Fibroblast of lung (primary cell): ENCODE data around the gene NPS. TPM values are rescaled to one million over a fixed set of nuclear protein-coding genes. Genes with fewer than 3 reads are reported as not detected.

Experiments
- DNase-seq, 2 donors: peaks; one replicate each; pipeline versions ENCODE4 v3.0.0 to v3.0.0-alpha.2; 2010; ENCODE audit warnings: low read depth in 2 of 2
- H2AFZ ChIP-seq: 2 replicates; pipeline ENCODE4 v1.5.1; 2012; ENCODE audit warnings: low read length, control low read depth, inconsistent platforms
- H3K27ac ChIP-seq: 2 replicates; pipeline ENCODE4 v1.5.1; 2011; ENCODE audit warnings: low read length, control low read depth; ENCODE audit not compliant: insufficient read depth
- H3K27me3 ChIP-seq: 2 replicates; pipeline ENCODE4 v1.5.1; 2011; ENCODE audit warnings: mild to moderate bottlenecking, low read length; ENCODE audit not compliant: control insufficient read depth, insufficient read depth
- H3K36me3 ChIP-seq: 2 replicates; pipeline ENCODE4 v1.5.1; 2011; ENCODE audit warnings: low read length; ENCODE audit not compliant: control insufficient read depth, insufficient read depth
- H3K4me1 ChIP-seq: 2 replicates; pipeline ENCODE4 v1.5.1; 2011; ENCODE audit warnings: low read length; ENCODE audit not compliant: control insufficient read depth, insufficient read depth; ENCODE audit errors: extremely low read depth
- H3K4me2 ChIP-seq: 2 replicates; pipeline ENCODE4 v1.5.1; 2011; ENCODE audit warnings: low read length, control low read depth; ENCODE audit not compliant: insufficient read depth; ENCODE audit errors: extremely low read depth
- H3K4me3 ChIP-seq, 4 experiments: fragments of 200-600 bp in 1 of 4; sonication (generic) in 1 of 4; replicated peaks in 1 of 4; 2 replicates each; pipeline ENCODE4 v1.5.1; 2011 to 2016; ENCODE audit warnings: low read length in 4 of 4, low read depth in 3 of 4, mild to moderate bottlenecking in 3 of 4, control low read depth in 2 of 4, inconsistent platforms in 1 of 4, mixed read lengths in 1 of 4; ENCODE audit not compliant: insufficient read depth in 1 of 4; ENCODE audit errors: control extremely low read depth in 1 of 4
- H3K79me2 ChIP-seq: 2 replicates; pipeline ENCODE4 v1.5.1; 2012; ENCODE audit warnings: mild to moderate bottlenecking, low read length, inconsistent platforms; ENCODE audit not compliant: control insufficient read depth, insufficient read depth
- H3K9ac ChIP-seq: 2 replicates; pipeline ENCODE4 v1.5.1; 2011; ENCODE audit warnings: mild to moderate bottlenecking, low read length, control low read depth; ENCODE audit not compliant: insufficient read depth
- H3K9me3 ChIP-seq: 2 replicates; pipeline ENCODE4 v1.5.1; 2012; ENCODE audit warnings: low read depth, low read length; ENCODE audit not compliant: control insufficient read depth, insufficient read depth
- H4K20me1 ChIP-seq: 2 replicates; pipeline ENCODE4 v1.5.1; 2011; ENCODE audit warnings: low read length; ENCODE audit not compliant: control insufficient read depth, insufficient read depth; ENCODE audit errors: extremely low read depth
- CTCF ChIP-seq, 2 donors: IDR thresholded peaks in 1 of 2; conservative IDR thresholded peaks in 1 of 2; 1 replicate in 1 of 2; 2 replicates in 1 of 2; pipeline ENCODE4 v1.5.1; 2011 to 2012; ENCODE audit warnings: low read length in 2 of 2, control low read depth in 1 of 2, inconsistent platforms in 1 of 2, low read depth in 1 of 2, mild to moderate bottlenecking in 1 of 2
- EZH2 ChIP-seq: IDR thresholded peaks from 2 replicates; pipeline ENCODE4 v1.5.1; 2012; ENCODE audit warnings: low read length, control low read depth, mild to moderate bottlenecking; ENCODE audit errors: missing control alignments
- polyA plus RNA-seq, 2 donors: library from polyadenylated mRNA; depleted of rRNA in 1 of 2; stranded (reverse) in 1 of 2; unstranded in 1 of 2; fragments of >200 nt; gene quantifications; 2 replicates each; pipeline ENCODE4 v1.2.1, GENCODE V29; 2011 to 2012; ENCODE audit warnings: missing spikeins in 1 of 2
- total RNA-seq: library from RNA; depleted of rRNA; stranded (reverse); fragments of >200 nt; gene quantifications from 2 replicates; pipeline ENCODE4 v1.2.1, GENCODE V29; 2014

NPS gene
- total and polyA plus RNA-seq, 2 donors (not counting 1 experiment from before 2014, with no cell fraction given), result not detected

- Histone ChIP-seq H3K4me1 (no peaks in the 10 kb centered on the region), H3K27me3 (no peaks in the 10 kb centered on the region), H2AFZ (no peak overlapping the region), H3K9me3 (no peaks in the 10 kb centered on the region), H4K20me1 (no peaks in the 10 kb centered on the region), H3K79me2 (no peaks in the 10 kb centered on the region), H3K9ac (no peak overlapping the region), H3K4me3 (no peak overlapping the region), H3K27ac (no peak overlapping the region), H3K4me2 (no peak overlapping the region), H3K36me3 (no peaks in the 10 kb centered on the region)
- no peak for DNase-seq
- TF ChIP-seq CTCF (conservative IDR thresholded peaks at IDR 0.05 in 1 of 2, IDR thresholded peaks at IDR 0.05 in 1 of 2; ENCODE audit: low read depth in 1 of 2, low read length in 2 of 2), result no peak
- no peak for TF ChIP-seq EZH2
Observed at GRCh38 chr10:127532659-127533058, 16.4 kb upstream of the NPS start.

- no peaks in the 10 kb centered on the region for H3K79me2 ChIP-seq
- H3K27me3 ChIP-seq, result no peaks in the 10 kb centered on the region
- no peak overlapping the region for H3K4me2 ChIP-seq
- no peak for DNase-seq
- H3K9ac ChIP-seq, result no peak overlapping the region
- H4K20me1 ChIP-seq, result no peaks in the 10 kb centered on the region
- H3K27ac ChIP-seq, result no peak overlapping the region
- no peak overlapping the region for H3K4me3 ChIP-seq
- no peaks in the 10 kb centered on the region for H3K9me3 ChIP-seq
- H3K36me3 ChIP-seq, result no peaks in the 10 kb centered on the region
- H3K4me1 ChIP-seq, result no peaks in the 10 kb centered on the region
- no peak for TF ChIP-seq EZH2
- no peak for TF ChIP-seq CTCF (conservative IDR thresholded peaks at IDR 0.05 in 1 of 2, IDR thresholded peaks at IDR 0.05 in 1 of 2; ENCODE audit: low read depth in 1 of 2, low read length in 2 of 2)
- H2AFZ ChIP-seq, result no peak overlapping the region
Observed at GRCh38 chr10:127534074-127534473, 15.0 kb upstream of the NPS start.

- DNase-seq, result no peak
- Histone ChIP-seq H3K27ac (no peak overlapping the region), H3K79me2 (no peaks in the 10 kb centered on the region), H3K4me3 (no peak overlapping the region), H4K20me1 (no peaks in the 10 kb centered on the region), H3K4me1 (no peaks in the 10 kb centered on the region), H3K9ac (no peak overlapping the region), H2AFZ (no peak overlapping the region), H3K36me3 (no peaks in the 10 kb centered on the region), H3K9me3 (no peaks in the 10 kb centered on the region), H3K27me3 (no peaks in the 10 kb centered on the region), H3K4me2 (no peak overlapping the region)
- TF ChIP-seq CTCF (conservative IDR thresholded peaks at IDR 0.05 in 1 of 2, IDR thresholded peaks at IDR 0.05 in 1 of 2; ENCODE audit: low read depth in 1 of 2, low read length in 2 of 2), result no peak
- no peak for TF ChIP-seq EZH2
Observed at GRCh38 chr10:127534496-127534895, 14.6 kb upstream of the NPS start.
